GM21447 (cell line): ENCODE measurements around the gene S100P.
"Not testable (repeated sequence)": the region's sequence is repeated elsewhere in the genome, so short reads cannot be mapped to it uniquely, and the experiment has no call there.

ENCODE experiments used
- ATAC-seq: cut with Tn5 transposase; IDR thresholded peaks from one replicate; pipeline ENCODE4 v1.9.1; 2021; ENCODE audit not compliant: unreplicated experiment

S100P gene

DNA sequence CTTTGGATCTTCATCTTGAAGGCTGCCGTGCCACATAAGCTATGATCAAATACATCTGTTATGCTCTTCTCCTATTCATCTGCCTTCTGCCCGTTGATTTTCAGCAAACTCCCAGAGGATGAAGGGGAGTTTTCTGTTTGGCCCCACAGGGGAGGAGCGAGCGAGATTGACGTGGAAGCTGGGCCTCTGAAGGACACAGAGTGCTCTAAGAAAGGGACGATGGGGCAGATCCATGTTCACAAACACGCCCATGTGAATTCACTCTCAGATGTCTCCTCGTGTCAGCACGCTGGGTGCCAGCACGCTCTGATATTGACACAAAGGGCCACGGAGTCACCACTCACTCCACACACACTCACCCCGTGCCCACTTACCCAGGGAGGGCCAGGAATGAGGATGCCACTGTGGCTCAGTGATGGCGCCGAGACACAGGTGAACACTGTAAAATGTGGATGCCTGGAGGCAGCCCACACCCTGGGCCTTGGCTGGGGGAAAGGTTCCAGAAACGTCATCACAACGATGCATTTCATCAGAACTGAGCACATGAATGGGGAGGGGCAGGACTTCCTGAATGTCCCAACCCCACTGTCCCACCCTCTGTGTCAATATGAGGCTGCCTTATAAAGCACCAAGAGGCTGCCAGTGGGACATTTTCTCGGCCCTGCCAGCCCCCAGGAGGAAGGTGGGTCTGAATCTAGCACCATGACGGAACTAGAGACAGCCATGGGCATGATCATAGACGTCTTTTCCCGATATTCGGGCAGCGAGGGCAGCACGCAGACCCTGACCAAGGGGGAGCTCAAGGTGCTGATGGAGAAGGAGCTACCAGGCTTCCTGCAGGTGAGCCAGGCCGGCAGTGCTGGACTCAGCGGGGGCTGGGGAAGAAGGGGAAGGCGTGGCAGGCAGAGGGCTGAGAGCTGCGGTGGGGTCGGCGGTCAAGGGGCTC, at the start of gene S100P:
Gene S100P (plus strand): TSS at position 648 of the 946 bp plus-strand sequence. CDS start 55 bp downstream, at position 703.
- no peak for ATAC-seq

DNA sequence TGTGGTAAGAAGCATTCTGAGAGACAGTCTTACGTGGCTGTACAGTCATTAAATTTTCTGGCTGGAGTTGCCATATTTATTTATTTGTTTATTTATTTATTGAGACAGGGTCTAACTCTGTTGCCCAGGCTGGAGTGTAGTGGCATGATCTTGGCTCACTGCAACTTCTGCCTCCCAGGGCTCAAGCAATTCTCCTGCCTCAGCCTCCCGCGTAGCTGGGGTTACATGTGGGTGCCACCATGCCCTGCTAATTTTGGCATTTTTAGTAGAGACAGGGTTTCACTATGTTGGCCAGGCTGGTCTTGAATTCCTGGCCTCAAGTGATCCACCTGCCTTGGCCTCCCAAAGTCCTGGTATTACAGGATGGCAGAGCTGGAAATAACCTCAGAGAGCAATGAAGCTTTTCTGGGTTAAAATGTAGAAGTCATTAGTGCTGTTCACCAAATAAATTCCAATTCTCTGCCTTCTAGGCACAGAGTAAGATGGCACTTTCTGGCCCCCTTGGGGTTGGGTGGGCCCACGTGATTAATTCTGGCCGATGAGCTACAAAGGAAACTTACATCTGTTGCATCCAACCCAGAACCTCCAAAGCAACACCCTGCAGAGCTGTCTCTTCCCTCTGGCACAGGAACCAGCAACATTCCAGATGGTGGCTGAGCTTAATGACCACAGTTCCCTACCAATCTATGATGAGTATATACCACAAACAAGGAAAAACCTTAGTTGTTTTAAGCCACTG, 48.7 kb upstream of the S100P start:
- ATAC-seq: no peak

DNA sequence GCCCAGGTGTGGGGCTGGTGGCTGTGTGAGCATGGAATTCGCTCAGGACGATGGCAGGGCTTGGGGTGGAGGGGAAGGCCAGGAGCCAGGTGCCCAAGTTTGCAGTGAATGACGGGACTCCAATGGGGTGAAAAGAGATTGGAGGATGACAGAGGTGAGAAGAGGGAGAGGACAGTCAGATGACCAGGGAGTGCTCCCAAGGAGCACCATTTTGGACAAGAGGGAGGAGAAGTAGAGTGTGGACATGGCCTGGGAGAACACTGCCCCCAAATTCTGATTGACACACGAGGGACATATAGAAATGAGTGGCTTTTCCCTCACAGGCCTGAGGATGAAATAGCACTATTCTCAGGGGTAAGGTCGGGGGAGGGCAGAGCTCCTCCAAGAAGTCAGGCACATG, 46.5 kb upstream of the S100P start:
- ATAC-seq: no peak

DNA sequence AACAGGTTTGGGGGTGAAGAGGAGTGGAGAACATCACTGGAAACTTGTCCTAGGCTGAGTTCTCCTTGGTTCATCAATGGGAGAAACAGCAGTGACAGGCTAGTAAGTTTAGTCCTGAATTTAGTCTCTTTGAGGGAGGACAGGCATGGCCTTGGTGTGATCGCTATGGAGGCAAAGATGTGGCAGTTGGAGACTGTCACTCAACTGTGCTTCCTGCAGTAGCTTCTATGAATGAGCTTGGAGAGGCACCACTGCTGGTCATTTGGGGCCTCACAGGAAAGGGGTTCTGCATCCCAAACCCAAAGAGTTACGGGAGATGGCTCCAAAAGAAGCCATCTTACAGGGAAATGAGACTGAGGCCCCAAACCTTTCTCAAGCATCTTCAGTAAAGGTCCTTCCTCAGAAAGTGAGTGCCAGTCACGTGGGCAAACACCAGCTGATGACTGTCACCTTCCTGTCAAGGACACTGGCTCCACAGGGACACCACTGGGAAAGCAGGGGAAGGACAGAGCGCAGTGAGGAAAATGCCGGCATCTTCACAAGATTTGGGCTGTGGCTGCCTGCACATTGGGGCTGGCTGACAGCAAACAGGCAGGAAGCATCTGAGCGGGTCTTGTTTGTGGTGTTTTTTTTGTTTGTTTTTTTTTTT, 46.0 kb upstream of the S100P start:
- ATAC-seq: no peak

DNA sequence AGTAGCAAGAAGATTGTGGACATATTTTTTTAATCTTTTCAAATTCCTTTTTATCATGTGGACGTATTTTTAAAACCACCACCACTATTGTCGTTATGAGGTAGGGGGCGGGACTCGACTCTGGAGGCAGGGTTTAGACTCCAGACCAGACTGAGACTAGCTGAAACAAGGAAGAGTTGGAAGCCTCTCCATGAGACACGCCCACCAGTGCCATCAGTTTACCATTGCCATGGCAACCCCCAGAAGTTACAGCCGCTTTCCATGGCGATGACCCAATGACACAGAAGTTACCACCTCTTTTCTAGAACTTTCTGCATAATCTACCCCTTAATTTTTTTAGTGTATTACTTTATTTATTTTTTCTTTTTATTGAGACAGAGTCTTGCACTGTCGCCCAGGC, 44.5 kb upstream of the S100P start:
- no peak for ATAC-seq

DNA sequence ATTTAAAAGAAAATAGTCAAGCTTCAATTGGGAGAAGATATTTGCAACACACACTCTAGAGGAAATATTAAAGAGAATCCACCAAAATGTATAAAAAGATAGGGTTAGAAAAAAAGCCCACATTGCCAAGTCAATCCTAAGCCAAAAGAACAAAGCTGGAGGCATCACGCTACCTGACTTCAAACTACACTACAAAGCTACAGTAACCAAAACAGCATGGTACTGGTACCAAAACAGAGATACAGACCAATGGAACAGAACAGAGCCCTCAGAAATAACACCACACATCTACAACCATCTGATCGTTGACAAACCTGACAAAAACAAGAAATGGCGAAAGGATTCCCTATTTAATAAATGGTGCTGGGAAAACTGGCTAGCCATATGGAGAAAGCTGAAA, 39.5 kb upstream of the S100P start:
- not testable (repeated sequence) for ATAC-seq

DNA sequence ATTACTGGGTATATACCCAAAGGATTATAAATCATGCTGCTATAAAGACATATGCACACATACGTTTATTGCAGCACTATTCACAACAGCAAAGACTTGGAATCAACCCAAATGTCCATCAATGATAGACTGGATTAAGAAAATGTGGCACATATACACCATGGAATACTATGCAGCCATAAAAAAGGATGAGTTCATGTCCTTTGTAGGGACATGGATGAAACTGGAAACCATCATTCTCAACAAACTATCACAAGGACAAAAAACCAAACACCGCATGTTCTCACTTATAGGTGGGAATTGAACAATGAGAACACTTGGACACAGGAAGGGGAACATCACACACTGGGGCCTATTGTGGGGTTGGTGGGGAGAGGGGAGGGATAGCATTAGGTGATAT, 38.4 kb upstream of the S100P start:
- ATAC-seq: not testable (repeated sequence)

DNA sequence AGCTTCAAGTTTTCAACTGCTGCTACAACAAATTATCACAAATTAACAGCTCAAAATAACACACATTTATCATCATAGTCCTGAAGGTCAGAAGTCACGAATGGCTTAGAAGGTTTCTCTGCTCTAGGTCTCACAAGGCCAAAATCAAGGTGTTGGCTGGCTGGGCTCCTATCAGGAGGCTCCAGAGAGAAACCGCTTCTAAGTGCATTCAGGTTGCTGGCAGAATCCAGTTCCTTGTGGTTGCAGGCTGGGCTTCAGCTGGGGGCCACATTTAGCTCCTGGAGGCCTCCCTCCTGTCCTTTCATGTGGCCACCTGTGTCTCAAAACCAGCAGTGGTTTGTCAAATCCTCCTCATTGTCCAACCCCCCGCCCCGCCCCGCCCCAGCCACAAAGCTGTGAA, 37.8 kb upstream of the S100P start:
- ATAC-seq: no peak

DNA sequence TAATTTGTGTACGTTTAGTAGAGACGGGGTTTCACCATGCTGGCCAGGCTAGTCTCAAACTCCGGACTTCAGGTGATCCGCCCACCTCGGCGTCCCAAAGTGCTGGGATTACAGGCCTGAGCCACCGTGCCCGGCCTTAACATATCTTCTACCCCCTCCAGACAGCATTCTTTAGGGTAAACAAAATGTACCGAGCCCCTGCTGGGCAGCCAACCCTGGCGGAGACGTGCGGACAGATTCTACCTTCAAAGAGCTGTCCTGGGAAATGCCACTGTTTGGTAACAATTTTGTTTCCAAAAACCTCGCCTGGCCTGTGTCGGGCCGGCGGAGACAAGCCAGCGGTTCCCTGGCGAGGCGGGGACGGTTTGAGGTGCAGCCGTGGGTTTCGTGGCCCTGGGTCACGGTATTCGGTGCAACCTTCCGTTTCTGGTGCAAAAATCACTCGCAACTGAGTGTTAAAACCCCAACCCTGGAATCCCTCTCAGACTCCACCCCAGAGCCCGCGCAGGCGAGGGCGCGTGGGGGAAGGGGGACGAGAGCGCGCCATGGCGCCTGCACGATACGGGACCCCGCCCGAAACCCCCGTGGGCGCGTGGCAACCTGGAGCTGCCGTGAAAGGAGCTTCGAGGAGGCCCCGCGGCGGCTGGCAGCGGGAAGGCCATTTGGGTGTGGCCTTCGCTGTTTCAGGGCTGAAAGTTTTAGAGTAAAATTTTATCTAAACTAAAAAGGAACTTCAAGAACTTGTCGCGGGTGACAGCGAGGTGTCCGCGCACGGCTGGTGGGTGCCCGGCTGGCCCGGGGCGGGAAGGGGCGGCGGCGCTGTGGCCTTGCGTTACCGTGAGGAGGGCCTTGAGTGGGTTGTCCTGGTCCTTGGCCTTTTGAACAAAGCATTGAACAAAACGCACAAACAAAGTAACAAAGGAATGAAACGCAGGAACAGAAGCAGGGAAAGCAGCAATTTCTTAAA, 36.2 kb upstream of the S100P start:
- ATAC-seq: no peak

DNA sequence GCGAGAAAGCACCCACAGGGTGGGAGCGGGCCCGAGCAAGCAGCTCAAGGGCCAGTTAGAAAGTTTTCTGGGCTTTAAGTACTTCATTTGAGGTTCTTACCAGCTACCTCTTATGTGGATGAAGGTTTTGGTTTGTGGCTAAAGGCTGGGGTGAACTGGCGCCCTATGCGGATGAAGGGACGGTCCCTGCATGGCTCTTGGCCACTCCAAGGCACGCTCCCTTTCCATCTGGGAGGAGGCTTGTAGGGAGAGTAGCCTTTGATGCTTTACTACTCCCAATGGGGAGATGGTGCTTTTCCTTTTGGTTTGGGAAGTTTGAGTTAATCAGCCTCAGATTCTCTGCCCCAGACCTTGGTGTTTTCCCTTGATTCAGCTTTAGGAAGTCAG, 35.5 kb upstream of the S100P start:
- ATAC-seq: no peak

DNA sequence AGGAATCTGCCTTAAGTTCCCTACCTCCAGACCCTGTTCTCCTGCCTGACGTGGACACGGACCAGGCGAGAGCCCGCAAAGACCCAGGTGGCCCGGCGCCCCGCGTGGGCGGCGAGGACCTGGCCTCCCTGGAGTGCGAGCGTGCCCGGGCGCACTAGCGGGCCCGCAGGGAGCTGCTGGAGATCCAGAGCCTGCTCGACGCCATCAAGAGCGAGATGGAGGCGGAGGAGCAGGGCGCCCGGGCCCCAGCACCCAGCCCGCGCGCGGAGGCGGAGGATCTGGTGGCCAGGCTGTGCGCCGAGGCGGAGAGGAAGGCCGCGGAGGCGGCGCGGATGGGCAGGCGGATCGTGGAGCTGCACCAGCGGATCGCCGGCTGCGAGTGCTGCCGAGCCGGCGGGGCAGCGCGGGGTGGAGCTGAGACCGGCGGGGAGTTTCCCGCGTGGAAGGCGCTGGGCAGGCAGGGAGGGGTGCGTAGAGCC, 35.0 kb upstream of the S100P start:
- no peak for ATAC-seq

DNA sequence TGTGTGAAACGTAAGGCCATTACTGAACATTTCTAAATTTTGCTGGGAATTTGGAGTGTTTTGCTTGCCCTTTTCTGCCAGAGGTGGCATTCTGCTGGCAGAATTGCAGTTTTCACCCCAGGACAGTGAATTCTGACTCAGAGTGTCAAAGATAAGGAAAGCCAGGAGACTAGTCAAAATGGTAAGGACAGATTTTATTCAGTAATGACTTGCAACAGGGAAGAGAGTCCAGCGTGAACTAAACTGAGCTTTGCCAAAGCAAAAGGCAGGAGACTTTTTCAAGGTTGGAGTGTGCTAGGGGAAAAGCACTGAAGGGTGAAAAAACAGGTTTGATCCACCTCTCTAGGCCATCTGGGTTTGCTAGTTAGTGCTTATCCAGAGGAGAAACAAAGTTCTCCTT, 33.8 kb upstream of the S100P start:
- ATAC-seq: no peak

DNA sequence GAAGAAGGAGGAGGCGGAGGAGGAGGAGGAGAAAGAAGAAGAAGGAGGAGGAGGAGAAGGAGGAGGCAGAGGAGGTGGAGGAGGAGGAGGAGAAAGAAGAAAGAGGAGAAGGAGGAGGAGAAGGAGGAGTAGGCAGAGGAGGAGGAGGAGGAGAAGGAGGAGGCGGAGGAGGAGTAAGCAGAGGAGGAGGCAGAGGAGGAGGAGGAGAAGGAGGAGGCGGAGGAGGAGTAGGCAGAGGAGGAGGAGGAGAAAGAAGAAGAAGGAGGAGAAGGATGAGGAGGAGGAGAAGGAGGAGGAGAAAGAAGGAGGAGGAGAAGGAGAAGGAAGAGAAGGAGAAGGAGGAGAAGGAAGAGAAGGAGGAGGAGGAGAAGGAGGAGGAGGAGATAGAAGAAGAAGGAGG, 33.2 kb upstream of the S100P start:
- no peak for ATAC-seq

DNA sequence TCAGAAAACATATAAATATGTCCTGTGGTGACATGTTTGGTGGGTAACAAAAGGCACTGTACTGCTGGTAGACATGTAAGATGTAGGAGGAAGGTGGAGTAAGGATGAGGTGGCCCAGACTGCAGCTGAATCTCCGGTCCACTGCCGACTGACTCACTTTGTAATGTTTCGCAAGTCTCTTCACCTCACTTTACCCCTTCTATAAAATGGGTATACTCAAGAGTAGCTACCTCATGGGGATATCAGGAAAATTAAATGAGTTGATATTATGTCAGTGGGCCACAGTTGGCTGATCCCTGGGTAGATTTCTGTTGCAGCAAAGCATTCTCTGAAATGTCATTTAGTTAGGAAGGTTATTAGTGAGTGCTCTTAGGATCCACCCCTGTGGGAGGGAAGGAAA, 31.1 kb upstream of the S100P start:
- ATAC-seq: no peak

DNA sequence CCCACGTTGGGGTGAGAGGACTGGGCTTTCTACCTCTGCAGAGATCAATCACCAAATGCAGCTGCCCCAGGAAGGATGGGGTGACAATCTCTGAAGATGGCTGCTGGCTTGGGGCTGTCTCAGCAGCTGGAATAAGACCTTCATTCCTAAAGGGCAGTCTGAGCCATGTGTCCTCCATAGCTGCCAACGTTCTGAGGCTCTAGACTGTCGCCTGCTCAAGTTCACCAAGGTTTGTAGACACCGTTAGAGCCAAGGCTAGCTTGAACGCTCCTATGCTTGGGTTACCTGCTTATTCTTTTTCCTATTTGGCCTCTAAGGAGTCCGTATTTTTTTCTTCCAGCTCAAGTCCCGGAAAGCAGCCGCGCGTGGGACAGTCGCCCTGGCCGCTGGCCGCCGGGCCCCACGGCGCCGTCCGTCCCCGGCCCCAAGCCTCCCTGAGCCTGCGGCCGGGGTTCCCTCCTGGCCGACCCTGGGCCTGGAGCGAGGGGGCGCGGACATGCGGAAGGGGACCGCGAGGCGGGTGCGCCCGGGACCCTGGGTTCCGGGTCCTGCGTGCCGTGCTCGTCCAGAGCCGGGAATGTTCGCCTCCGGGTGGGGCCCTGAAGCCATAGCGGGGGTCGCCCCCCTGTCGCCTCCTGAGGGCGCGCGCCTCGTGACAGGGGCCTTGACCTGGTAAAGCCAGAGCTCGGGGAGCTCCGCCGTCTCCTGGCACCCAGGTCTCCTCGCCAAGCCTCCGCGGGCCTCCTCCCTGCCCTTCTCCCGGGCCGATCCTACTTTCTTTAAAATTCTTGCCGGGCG, 29.9 kb upstream of the S100P start:
- ATAC-seq: no peak

DNA sequence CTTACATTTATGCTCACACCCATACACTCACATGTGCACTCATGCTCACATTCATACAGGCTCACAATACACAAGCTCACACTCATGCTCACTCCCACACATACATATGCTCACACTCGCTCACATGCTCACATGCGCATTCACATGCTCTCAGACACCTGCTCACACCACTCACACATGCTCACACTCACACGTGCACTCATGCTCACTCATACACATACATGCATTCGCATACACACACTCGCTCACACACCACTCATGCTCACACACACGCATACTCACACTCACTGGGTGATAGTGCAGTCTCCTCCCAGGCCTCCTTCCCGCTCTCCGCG, 28.4 kb upstream of the S100P start:
- ATAC-seq: no peak

DNA sequence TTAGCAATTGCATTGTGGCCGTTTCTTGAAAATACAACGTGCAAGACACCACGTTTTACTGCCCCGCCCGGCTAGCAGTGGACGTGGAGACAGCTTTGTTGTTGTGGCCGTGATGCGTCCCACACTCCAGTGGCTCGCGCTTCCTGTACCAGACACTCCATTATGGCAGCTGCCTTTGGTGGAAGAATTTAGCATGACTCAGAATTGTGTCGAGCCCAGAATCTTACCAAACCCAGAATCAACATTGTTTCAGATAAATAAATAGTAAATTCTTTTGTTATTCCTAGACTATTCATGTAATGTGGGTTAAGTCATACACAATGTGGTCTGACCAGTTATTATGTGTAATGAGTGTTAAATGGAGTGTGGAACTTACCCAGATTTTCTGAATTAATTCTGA, 25.3 kb upstream of the S100P start:
- no peak for ATAC-seq

DNA sequence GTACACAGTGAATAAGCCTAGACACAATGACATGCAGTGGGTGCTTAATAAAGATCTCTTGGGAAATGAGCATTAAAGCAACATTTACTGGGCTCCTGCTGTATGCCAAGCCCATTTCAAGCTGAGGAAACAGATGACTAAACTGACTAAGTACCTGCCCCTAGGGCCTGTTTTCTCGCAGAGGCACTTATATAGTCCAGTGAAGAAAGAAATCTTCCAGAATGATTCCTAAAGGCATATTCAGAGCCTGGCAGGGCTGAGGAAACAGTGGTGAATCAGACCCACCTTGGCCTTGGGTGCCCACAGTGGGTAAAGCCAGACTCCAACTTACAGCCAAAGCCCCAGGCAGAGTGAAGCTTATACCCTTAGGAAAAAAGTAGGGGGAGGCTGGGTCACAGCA, 22.0 kb upstream of the S100P start:
- ATAC-seq: no peak

DNA sequence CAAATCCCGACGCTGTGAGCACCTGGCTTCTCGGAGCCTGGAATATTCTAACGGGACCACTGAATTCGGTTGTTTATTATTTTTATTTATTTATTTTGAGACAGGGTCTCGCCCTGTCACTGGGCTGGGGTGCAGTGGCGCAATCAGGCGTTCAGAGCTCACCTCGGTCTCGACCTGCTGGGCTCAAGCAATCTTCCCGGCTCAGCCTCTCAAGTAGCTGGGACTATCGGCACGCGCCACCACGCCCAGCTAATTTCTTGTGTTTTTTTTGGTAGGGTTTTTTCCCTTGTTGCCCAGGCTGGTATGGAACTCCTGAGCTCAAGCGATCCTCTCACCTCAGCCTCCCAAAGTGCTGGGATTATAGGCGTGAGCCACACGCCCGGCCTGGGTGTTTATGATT, 21.5 kb upstream of the S100P start:
- no peak for ATAC-seq
